SK-N-MC (cell line): ENCODE measurements around the gene NDUFAF4.

ENCODE experiments used
- EZH2 ChIP-seq: fragments of 200-600 bp; sonication (generic); IDR thresholded peaks from one replicate; pipeline ENCODE4 v1.6.1; 2017; ENCODE audit warnings: antibody characterized with exemption
- POLR2AphosphoS5 ChIP-seq: IDR thresholded peaks from 2 replicates; pipeline ENCODE4 v1.6.1; 2012; ENCODE audit warnings: mild to moderate bottlenecking, low read depth, low read length, borderline replicate concordance

- TF ChIP-seq EZH2 (no peak), POLR2AphosphoS5 (no peak)
These were observed 8.5 kb downstream of the NDUFAF4 start for GRCh38 chr6:96889146-96889545.
